ENCODE data around the gene MORC1.

The MORC1 gene

GRCh38 chr3:108936924-108937689 is 180.8 kb downstream of the MORC1 start:
- no peak for DNase-seq

- no peak for DNase-seq
Observed at GRCh38 chr3:108931035-108931434, 186.9 kb downstream of the MORC1 start.

GRCh38 chr3:108918866-108919265 is 199.1 kb downstream of the MORC1 start:
- DNase-seq, result no peak

- DNase-seq, result no peak
Observed at GRCh38 chr3:108914774-108915641, 202.9 kb downstream of the MORC1 start.

GRCh38 chr3:108909799-108910198 is 208.1 kb downstream of the MORC1 start:
- no peak for DNase-seq

All from activated gamma-delta T cell (primary cell).